Keratinocyte (primary cell): Measurements from ENCODE around the gene MEG3. TPM values are rescaled to one million over a fixed set of nuclear protein-coding genes. Genes with fewer than 3 reads are reported as not detected.

Source experiments
- DNase-seq: peaks from one replicate; pipeline ENCODE4 v3.0.0-alpha.2; 2011; ENCODE audit warnings: low read depth, missing footprints, low spot score
- FAIRE-seq: peaks from 2 replicates; lab custom pipeline; 2011; peaks lifted over from hg19 to GRCh38; lab: Jason Lieb, UNC
- H2AFZ ChIP-seq: 2 replicates; pipeline ENCODE4 v1.6.0; 2012; ENCODE audit warnings: low read length, control low read depth, inconsistent platforms; ENCODE audit not compliant: control insufficient read depth
- H3K27ac ChIP-seq: 2 replicates; pipeline ENCODE4 v1.5.1; 2011; ENCODE audit warnings: low read length; ENCODE audit not compliant: control insufficient read depth, insufficient read depth
- H3K27me3 ChIP-seq: 3 replicates; pipeline ENCODE4 v1.6.0; 2011; ENCODE audit warnings: low read length; ENCODE audit not compliant: control insufficient read depth, insufficient read depth; ENCODE audit errors: extremely low read depth
- H3K36me3 ChIP-seq, 2 experiments: 2 replicates in 1 of 2; 3 replicates in 1 of 2; pipeline ENCODE4 v1.5.1; 2011; ENCODE audit warnings: low read length in 2 of 2, mild to moderate bottlenecking in 1 of 2; ENCODE audit not compliant: control insufficient read depth in 2 of 2, insufficient read depth in 2 of 2; ENCODE audit errors: extremely low read depth in 1 of 2
- H3K4me1 ChIP-seq: 3 replicates; pipeline ENCODE4 v1.5.1; 2011; ENCODE audit warnings: low read length; ENCODE audit not compliant: control insufficient read depth, insufficient read depth; ENCODE audit errors: extremely low read depth
- H3K4me2 ChIP-seq: 3 replicates; pipeline ENCODE4 v1.6.0; 2011; ENCODE audit warnings: low read depth, low read length; ENCODE audit not compliant: control insufficient read depth, insufficient read depth; ENCODE audit errors: extremely low read depth
- H3K4me3 ChIP-seq, 3 experiments: fragments of 200-600 bp in 1 of 3; sonication (generic) in 1 of 3; 2 replicates in 2 of 3; 3 replicates in 1 of 3; pipeline ENCODE4 v1.5.1; 2011 to 2016; ENCODE audit warnings: low read length in 3 of 3, mild to moderate bottlenecking in 3 of 3, control low read depth in 2 of 3, inconsistent platforms in 1 of 3, low read depth in 1 of 3, mixed read lengths in 1 of 3, mixed run types in 1 of 3, moderate library complexity in 1 of 3; ENCODE audit not compliant: control insufficient read depth in 2 of 3, insufficient read depth in 2 of 3; ENCODE audit errors: extremely low read depth in 1 of 3
- H3K79me2 ChIP-seq: 2 replicates; pipeline ENCODE4 v1.6.0; 2012; ENCODE audit warnings: low read length; ENCODE audit not compliant: control insufficient read depth, insufficient read depth
- H3K9ac ChIP-seq: 3 replicates; pipeline ENCODE4 v1.6.0; 2011; ENCODE audit warnings: low read length; ENCODE audit not compliant: control insufficient read depth, insufficient read depth; ENCODE audit errors: extremely low read depth
- H3K9me1 ChIP-seq: 3 replicates; pipeline ENCODE4 v1.6.0; 2011; ENCODE audit warnings: low read length; ENCODE audit not compliant: control insufficient read depth, insufficient read depth; ENCODE audit errors: extremely low read depth
- H3K9me3 ChIP-seq: 2 replicates; pipeline ENCODE4 v1.5.1; 2012; ENCODE audit warnings: low read depth, low read length; ENCODE audit not compliant: control insufficient read depth
- H4K20me1 ChIP-seq: 3 replicates; pipeline ENCODE4 v1.6.0; 2011; ENCODE audit warnings: low read length; ENCODE audit not compliant: control insufficient read depth, insufficient read depth; ENCODE audit errors: extremely low read depth
- EZH2 ChIP-seq: IDR thresholded peaks from one replicate; pipeline ENCODE4 v1.6.1; 2012; ENCODE audit warnings: inconsistent platforms, mild to moderate bottlenecking, low read length, moderate library complexity
- dilution Hi-C: fragments of 300-500 bp; cut with MboI; formaldehyde crosslinking; loops from one replicate; pipeline ENCODE4 v1.7.0; 2020; ENCODE audit warnings: low sequenced_read_pairs; ENCODE audit not compliant: extremely low pct_ligation_motif_present
- polyA plus RNA-seq, 5 experiments: library from polyadenylated mRNA; depleted of rRNA in 3 of 5; stranded (reverse) in 3 of 5; stranded (forward) in 1 of 5; unstranded in 1 of 5; fragments of >200 nt; gene quantifications; 1 replicate in 1 of 5; 2 replicates in 3 of 5; 3 replicates in 1 of 5; pipeline versions ENCODE4 v1.2.1 to v1.2.3, GENCODE V29; 2011 to 2012; ENCODE audit warnings: missing spikeins in 2 of 5, low read depth in 1 of 5, low replicate concordance in 1 of 5
- TF ChIP-seq, protein P1 (sequence below), 3 experiments: IDR thresholded peaks in 1 of 3; conservative IDR thresholded peaks in 1 of 3; optimal IDR thresholded peaks in 1 of 3; 2 replicates in 2 of 3; 3 replicates in 1 of 3; pipeline versions ENCODE3 to v1.5.1; 2011; ENCODE audit warnings: low read length in 3 of 3, mild to moderate bottlenecking in 3 of 3, moderate library complexity in 2 of 3, control low read depth in 1 of 3, inconsistent platforms in 1 of 3; ENCODE audit not compliant: insufficient read depth in 2 of 3; ENCODE audit errors: extremely low read depth in 1 of 3

Gene MEG3
- polyA plus RNA-seq, 1 donor (not counting 4 experiments of a cell fraction or from before 2014, with no cell fraction given) = 5.6 TPM

GRCh38 chr14:100815478-100816285, 10.2 kb upstream of the MEG3 start:
- Histone ChIP-seq H3K27me3 (no peaks in the 10 kb centered on the region), H3K4me3 (no peak overlapping the region), H3K4me2 (no peak overlapping the region), H3K27ac (no peak overlapping the region), H2AFZ (no peak overlapping the region), H3K9me3 (peaks cover 8% of the 10 kb centered on the region), H3K36me3 (no peaks in the 10 kb centered on the region), H4K20me1 (no peaks in the 10 kb centered on the region), H3K4me1 (no peaks in the 10 kb centered on the region), H3K9me1 (no peaks in the 10 kb centered on the region), H3K9ac (no peak overlapping the region), H3K79me2 (no peaks in the 10 kb centered on the region)
- no peak for TF ChIP-seq EZH2
- TF ChIP-seq, protein P1, sequence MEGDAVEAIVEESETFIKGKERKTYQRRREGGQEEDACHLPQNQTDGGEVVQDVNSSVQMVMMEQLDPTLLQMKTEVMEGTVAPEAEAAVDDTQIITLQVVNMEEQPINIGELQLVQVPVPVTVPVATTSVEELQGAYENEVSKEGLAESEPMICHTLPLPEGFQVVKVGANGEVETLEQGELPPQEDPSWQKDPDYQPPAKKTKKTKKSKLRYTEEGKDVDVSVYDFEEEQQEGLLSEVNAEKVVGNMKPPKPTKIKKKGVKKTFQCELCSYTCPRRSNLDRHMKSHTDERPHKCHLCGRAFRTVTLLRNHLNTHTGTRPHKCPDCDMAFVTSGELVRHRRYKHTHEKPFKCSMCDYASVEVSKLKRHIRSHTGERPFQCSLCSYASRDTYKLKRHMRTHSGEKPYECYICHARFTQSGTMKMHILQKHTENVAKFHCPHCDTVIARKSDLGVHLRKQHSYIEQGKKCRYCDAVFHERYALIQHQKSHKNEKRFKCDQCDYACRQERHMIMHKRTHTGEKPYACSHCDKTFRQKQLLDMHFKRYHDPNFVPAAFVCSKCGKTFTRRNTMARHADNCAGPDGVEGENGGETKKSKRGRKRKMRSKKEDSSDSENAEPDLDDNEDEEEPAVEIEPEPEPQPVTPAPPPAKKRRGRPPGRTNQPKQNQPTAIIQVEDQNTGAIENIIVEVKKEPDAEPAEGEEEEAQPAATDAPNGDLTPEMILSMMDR (optimal IDR thresholded peaks at IDR 0.05 in 1 of 3, IDR thresholded peaks at IDR 0.05 in 1 of 3, conservative IDR thresholded peaks at IDR 0.05 in 1 of 3; ENCODE audit: extremely low read depth in 1 of 3, insufficient read depth in 2 of 3, low read length in 3 of 3) = no peak
- DNase-seq (no peak), FAIRE-seq (no peak)
- dilution Hi-C loops = no loop called here

- Histone ChIP-seq H3K36me3 (no peaks in the 10 kb centered on the region), H3K9me1 (no peaks in the 10 kb centered on the region), H3K27me3 (no peaks in the 10 kb centered on the region), H3K9ac (no peak overlapping the region), H2AFZ (no peak overlapping the region), H3K4me2 (no peak overlapping the region), H3K27ac (no peak overlapping the region), H3K4me3 (no peak overlapping the region), H3K9me3 (peaks cover 2% of the 10 kb centered on the region), H3K4me1 (no peaks in the 10 kb centered on the region), H3K79me2 (no peaks in the 10 kb centered on the region), H4K20me1 (no peaks in the 10 kb centered on the region)
- FAIRE-seq = no peak
- dilution Hi-C loops = no loop called here
- no peak for DNase-seq
- TF ChIP-seq EZH2 = no peak
- TF ChIP-seq, protein P1 (optimal IDR thresholded peaks at IDR 0.05 in 1 of 3, IDR thresholded peaks at IDR 0.05 in 1 of 3, conservative IDR thresholded peaks at IDR 0.05 in 1 of 3; ENCODE audit: extremely low read depth in 1 of 3, insufficient read depth in 2 of 3, low read length in 3 of 3) = no peak
Measured at GRCh38 chr14:100816286-100816949, 9.5 kb upstream of the MEG3 start.
